HG03039 (cell line): ENCODE data around the gene TOMM7.
A peak's percentile ranks its signal among the peaks of the same experiment; 100 is the strongest.

ENCODE experiments used
- ATAC-seq: cut with Tn5 transposase; IDR thresholded peaks from one replicate; pipeline ENCODE4 v1.9.1; 2021; ENCODE audit warnings: mild to moderate bottlenecking, moderate library complexity; ENCODE audit not compliant: unreplicated experiment

TOMM7 gene

GRCh38 chr7:22822486-22823141, at the start of gene TOMM7:
Gene TOMM7 (minus strand): TSS chr7:22822849. CDS start chr7:22822779, 70 bp downstream.
- peak; percentile 88 for ATAC-seq

GRCh38 chr7:22872096-22872807, 49.6 kb upstream of the TOMM7 start:
- peak; percentile 98 for ATAC-seq

GRCh38 chr7:22871661-22872060, 49.0 kb upstream of the TOMM7 start:
- no peak for ATAC-seq

- ATAC-seq: no peak
Measured at GRCh38 chr7:22868509-22868908, 45.9 kb upstream of the TOMM7 start.

- ATAC-seq: no peak
Measured at GRCh38 chr7:22867589-22867988, 44.9 kb upstream of the TOMM7 start.

GRCh38 chr7:22867003-22867402, 44.4 kb upstream of the TOMM7 start:
- no peak for ATAC-seq

- ATAC-seq: no peak
Measured at GRCh38 chr7:22865602-22865960, 42.9 kb upstream of the TOMM7 start.

GRCh38 chr7:22864855-22865601, 42.4 kb upstream of the TOMM7 start:
- ATAC-seq: no peak

GRCh38 chr7:22864301-22864700, 41.7 kb upstream of the TOMM7 start:
- no peak for ATAC-seq

- no peak for ATAC-seq
Measured at GRCh38 chr7:22863156-22863899, 40.7 kb upstream of the TOMM7 start.

- no peak for ATAC-seq
Measured at GRCh38 chr7:22861576-22861975, 38.9 kb upstream of the TOMM7 start.

- no peak for ATAC-seq
Measured at GRCh38 chr7:22860784-22861482, 38.3 kb upstream of the TOMM7 start.

GRCh38 chr7:22860337-22860736, 37.7 kb upstream of the TOMM7 start:
- no peak for ATAC-seq

GRCh38 chr7:22859641-22860290, 37.1 kb upstream of the TOMM7 start:
- ATAC-seq: no peak

- no peak for ATAC-seq
Measured at GRCh38 chr7:22858640-22859561, 36.3 kb upstream of the TOMM7 start.

GRCh38 chr7:22858274-22858639, 35.6 kb upstream of the TOMM7 start:
- ATAC-seq: no peak

GRCh38 chr7:22856416-22856815, 33.8 kb upstream of the TOMM7 start:
- no peak for ATAC-seq

GRCh38 chr7:22855049-22855392, 32.4 kb upstream of the TOMM7 start:
- ATAC-seq: no peak
